HEK293 (cell line): Measurements from ENCODE around the gene FSCN2.

Experiments
- CTCF ChIA-PET: fragments of 350-600 bp; formaldehyde crosslinking; extraction: SDS; loops from one replicate; lab custom pipeline; 2021; ENCODE audit warnings: antibody characterized with exemption; lab: Yijun Ruan, JAX
- POLR2A ChIA-PET: fragments of 300-600 bp; formaldehyde crosslinking; extraction: SDS; loops from one replicate; lab custom pipeline; 2020; ENCODE audit warnings: antibody characterized with exemption, inconsistent platforms; lab: Yijun Ruan, JAX
- H3K27ac ChIP-seq: fragments of 200-500 bp; sonication (Bioruptor generic); 2 replicates; pipeline ENCODE4 v1.5.1; 2014; ENCODE audit warnings: low read depth, low read length, control low read depth, inconsistent platforms; ENCODE audit errors: extremely low read depth
- H3K36me3 ChIP-seq, 2 experiments: fragments of 200-500 bp in 1 of 2; sonication (Bioruptor generic) in 1 of 2; 1 replicate in 1 of 2; 2 replicates in 1 of 2; pipeline ENCODE4 v1.5.1; 2014 to 2017; ENCODE audit warnings: inconsistent platforms in 2 of 2, low read length in 2 of 2; ENCODE audit not compliant: control insufficient read depth in 2 of 2, insufficient read depth in 1 of 2
- H3K4me1 ChIP-seq: fragments of 200-500 bp; sonication (Bioruptor generic); 2 replicates; pipeline ENCODE4 v1.5.1; 2014; ENCODE audit warnings: mild to moderate bottlenecking, low read length, inconsistent platforms; ENCODE audit not compliant: control insufficient read depth, insufficient read depth
- H3K4me3 ChIP-seq: 2 replicates; pipeline ENCODE4 v1.5.1; 2011; ENCODE audit warnings: low read depth, mild to moderate bottlenecking, control low read depth, low read length, moderate library complexity
- H3K9me3 ChIP-seq: fragments of 200-500 bp; sonication (Bioruptor generic); 2 replicates; pipeline ENCODE4 v1.5.1; 2014; ENCODE audit warnings: low read depth, low read length, inconsistent platforms; ENCODE audit not compliant: control insufficient read depth, insufficient read depth
- CTCF ChIP-seq: fragments of 450-650 bp; formaldehyde crosslinking; IDR thresholded peaks from 2 replicates; pipeline ENCODE4 v1.5.1; 2016; ENCODE audit warnings: missing biosample characterization, missing genetic modification characterization
- YY2 ChIP-seq: fragments of 450-650 bp; formaldehyde crosslinking; IDR thresholded peaks from 2 replicates; pipeline ENCODE4 v1.5.1; 2016; ENCODE audit warnings: missing biosample characterization, missing genetic modification characterization
- ZBTB26 ChIP-seq: fragments of 450-650 bp; formaldehyde crosslinking; optimal IDR thresholded peaks from 2 replicates; pipeline ENCODE3; 2016; ENCODE audit warnings: missing biosample characterization, mild to moderate bottlenecking, missing genetic modification characterization
- ZEB2 ChIP-seq: fragments of 450-650 bp; formaldehyde crosslinking; IDR thresholded peaks from 2 replicates; pipeline ENCODE4 v1.5.1; 2016; ENCODE audit warnings: missing biosample characterization, missing genetic modification characterization
- ZNF221 ChIP-seq: fragments of 450-650 bp; formaldehyde crosslinking; IDR thresholded peaks from 2 replicates; pipeline ENCODE4 v1.5.1; 2017; ENCODE audit warnings: missing biosample characterization, missing genetic modification characterization, borderline replicate concordance
- ZNF324 ChIP-seq: fragments of 450-650 bp; formaldehyde crosslinking; IDR thresholded peaks from 2 replicates; pipeline ENCODE4 v1.5.1; 2016; ENCODE audit warnings: missing biosample characterization, missing genetic modification characterization
- ZNF394 ChIP-seq: fragments of 450-650 bp; formaldehyde crosslinking; IDR thresholded peaks from 2 replicates; pipeline ENCODE4 v1.5.1; 2016; ENCODE audit warnings: missing biosample characterization, missing genetic modification characterization, mild to moderate bottlenecking, moderate library complexity, borderline replicate concordance
- ZNF585B ChIP-seq: fragments of 450-650 bp; formaldehyde crosslinking; IDR thresholded peaks from 2 replicates; pipeline ENCODE4 v1.5.1; 2016; ENCODE audit warnings: missing biosample characterization, missing genetic modification characterization
- ZNF624 ChIP-seq: fragments of 450-650 bp; formaldehyde crosslinking; IDR thresholded peaks from 2 replicates; pipeline ENCODE4 v1.5.1; 2017; ENCODE audit warnings: missing biosample characterization, missing genetic modification characterization
- ZNF791 ChIP-seq: fragments of 450-650 bp; formaldehyde crosslinking; IDR thresholded peaks from 2 replicates; pipeline ENCODE4 v1.5.1; 2016; ENCODE audit warnings: missing biosample characterization, missing genetic modification characterization
- ZSCAN30 ChIP-seq: fragments of 450-650 bp; IDR thresholded peaks from 2 replicates; pipeline ENCODE4 v1.5.1; 2018; ENCODE audit warnings: missing biosample characterization, mild to moderate bottlenecking, missing genetic modification characterization, moderate library complexity
- TF ChIP-seq, protein P1 (sequence below): fragments of 450-650 bp; formaldehyde crosslinking; IDR thresholded peaks from 2 replicates; pipeline ENCODE4 v1.5.1; 2016; ENCODE audit warnings: missing biosample characterization, missing genetic modification characterization
- TF ChIP-seq, protein P2 (sequence below): fragments of 450-650 bp; formaldehyde crosslinking; IDR thresholded peaks from 2 replicates; pipeline ENCODE4 v1.5.1; 2017; ENCODE audit warnings: missing biosample characterization, missing genetic modification characterization
- TF ChIP-seq, protein P3 (sequence below): fragments of 450-650 bp; formaldehyde crosslinking; IDR thresholded peaks from 2 replicates; pipeline ENCODE4 v1.5.1; 2017; ENCODE audit warnings: missing biosample characterization, missing genetic modification characterization
- TF ChIP-seq, protein P4 (sequence below): sonication (generic); formaldehyde crosslinking; IDR thresholded peaks from 2 replicates; pipeline ENCODE4 v1.8.1; 2022; ENCODE audit warnings: mild to moderate bottlenecking, moderate library complexity, missing genetic modification reagents
- TF ChIP-seq, protein P5 (sequence below): fragments of 450-650 bp; formaldehyde crosslinking; IDR thresholded peaks from 2 replicates; pipeline ENCODE4; 2016; ENCODE audit warnings: missing biosample characterization, missing genetic modification characterization
- TF ChIP-seq, protein P6 (sequence below): fragments of 450-650 bp; formaldehyde crosslinking; IDR thresholded peaks from 2 replicates; pipeline ENCODE4 v1.5.0; 2017; ENCODE audit warnings: missing biosample characterization, missing genetic modification characterization, borderline replicate concordance

Gene FSCN2, protein sequence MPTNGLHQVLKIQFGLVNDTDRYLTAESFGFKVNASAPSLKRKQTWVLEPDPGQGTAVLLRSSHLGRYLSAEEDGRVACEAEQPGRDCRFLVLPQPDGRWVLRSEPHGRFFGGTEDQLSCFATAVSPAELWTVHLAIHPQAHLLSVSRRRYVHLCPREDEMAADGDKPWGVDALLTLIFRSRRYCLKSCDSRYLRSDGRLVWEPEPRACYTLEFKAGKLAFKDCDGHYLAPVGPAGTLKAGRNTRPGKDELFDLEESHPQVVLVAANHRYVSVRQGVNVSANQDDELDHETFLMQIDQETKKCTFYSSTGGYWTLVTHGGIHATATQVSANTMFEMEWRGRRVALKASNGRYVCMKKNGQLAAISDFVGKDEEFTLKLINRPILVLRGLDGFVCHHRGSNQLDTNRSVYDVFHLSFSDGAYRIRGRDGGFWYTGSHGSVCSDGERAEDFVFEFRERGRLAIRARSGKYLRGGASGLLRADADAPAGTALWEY

GRCh38 chr17:81527591-81528383 is at the start of gene FSCN2:
Gene FSCN2 (plus strand): TSS chr17:81528377. CDS start chr17:81528532, 155 bp downstream.
- CTCF ChIA-PET, result no interaction called here
- Histone ChIP-seq H3K4me3 (no peak within 1 kb of the TSS), H3K27ac (no peak within 1 kb of the TSS), H3K4me1 (no peaks in the 10 kb centered on the region), H3K36me3 (no peaks in the 10 kb centered on the region), H3K9me3 (no peaks in the 10 kb centered on the region)
- POLR2A ChIA-PET, result interaction anchor here (1.2 kb wide), 1 partner anchor 73 kb away, joined by 3 read pairs; no protein-coding TSS in a partner anchor
- TF ChIP-seq ZNF221 (tag by site-specific recombination), result no peak
- TF ChIP-seq, protein P1, sequence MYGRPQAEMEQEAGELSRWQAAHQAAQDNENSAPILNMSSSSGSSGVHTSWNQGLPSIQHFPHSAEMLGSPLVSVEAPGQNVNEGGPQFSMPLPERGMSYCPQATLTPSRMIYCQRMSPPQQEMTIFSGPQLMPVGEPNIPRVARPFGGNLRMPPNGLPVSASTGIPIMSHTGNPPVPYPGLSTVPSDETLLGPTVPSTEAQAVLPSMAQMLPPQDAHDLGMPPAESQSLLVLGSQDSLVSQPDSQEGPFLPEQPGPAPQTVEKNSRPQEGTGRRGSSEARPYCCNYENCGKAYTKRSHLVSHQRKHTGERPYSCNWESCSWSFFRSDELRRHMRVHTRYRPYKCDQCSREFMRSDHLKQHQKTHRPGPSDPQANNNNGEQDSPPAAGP (tag by site-specific recombination), result no peak
- no peak for TF ChIP-seq ZNF585B (tag by site-specific recombination)
- TF ChIP-seq ZSCAN30, result no peak
- TF ChIP-seq ZNF394 (tag by site-specific recombination), result no peak
- TF ChIP-seq ZEB2 (tag by site-specific recombination), result no peak
- TF ChIP-seq CTCF (tag by site-specific recombination), result no peak
- TF ChIP-seq, protein P2, sequence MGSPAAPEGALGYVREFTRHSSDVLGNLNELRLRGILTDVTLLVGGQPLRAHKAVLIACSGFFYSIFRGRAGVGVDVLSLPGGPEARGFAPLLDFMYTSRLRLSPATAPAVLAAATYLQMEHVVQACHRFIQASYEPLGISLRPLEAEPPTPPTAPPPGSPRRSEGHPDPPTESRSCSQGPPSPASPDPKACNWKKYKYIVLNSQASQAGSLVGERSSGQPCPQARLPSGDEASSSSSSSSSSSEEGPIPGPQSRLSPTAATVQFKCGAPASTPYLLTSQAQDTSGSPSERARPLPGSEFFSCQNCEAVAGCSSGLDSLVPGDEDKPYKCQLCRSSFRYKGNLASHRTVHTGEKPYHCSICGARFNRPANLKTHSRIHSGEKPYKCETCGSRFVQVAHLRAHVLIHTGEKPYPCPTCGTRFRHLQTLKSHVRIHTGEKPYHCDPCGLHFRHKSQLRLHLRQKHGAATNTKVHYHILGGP, result no peak
- TF ChIP-seq ZBTB26 (tag by site-specific recombination), result no peak
- no peak for TF ChIP-seq YY2 (tag by site-specific recombination)
- TF ChIP-seq, protein P3, sequence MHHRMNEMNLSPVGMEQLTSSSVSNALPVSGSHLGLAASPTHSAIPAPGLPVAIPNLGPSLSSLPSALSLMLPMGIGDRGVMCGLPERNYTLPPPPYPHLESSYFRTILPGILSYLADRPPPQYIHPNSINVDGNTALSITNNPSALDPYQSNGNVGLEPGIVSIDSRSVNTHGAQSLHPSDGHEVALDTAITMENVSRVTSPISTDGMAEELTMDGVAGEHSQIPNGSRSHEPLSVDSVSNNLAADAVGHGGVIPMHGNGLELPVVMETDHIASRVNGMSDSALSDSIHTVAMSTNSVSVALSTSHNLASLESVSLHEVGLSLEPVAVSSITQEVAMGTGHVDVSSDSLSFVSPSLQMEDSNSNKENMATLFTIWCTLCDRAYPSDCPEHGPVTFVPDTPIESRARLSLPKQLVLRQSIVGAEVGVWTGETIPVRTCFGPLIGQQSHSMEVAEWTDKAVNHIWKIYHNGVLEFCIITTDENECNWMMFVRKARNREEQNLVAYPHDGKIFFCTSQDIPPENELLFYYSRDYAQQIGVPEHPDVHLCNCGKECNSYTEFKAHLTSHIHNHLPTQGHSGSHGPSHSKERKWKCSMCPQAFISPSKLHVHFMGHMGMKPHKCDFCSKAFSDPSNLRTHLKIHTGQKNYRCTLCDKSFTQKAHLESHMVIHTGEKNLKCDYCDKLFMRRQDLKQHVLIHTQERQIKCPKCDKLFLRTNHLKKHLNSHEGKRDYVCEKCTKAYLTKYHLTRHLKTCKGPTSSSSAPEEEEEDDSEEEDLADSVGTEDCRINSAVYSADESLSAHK, result no peak
- TF ChIP-seq, protein P4, sequence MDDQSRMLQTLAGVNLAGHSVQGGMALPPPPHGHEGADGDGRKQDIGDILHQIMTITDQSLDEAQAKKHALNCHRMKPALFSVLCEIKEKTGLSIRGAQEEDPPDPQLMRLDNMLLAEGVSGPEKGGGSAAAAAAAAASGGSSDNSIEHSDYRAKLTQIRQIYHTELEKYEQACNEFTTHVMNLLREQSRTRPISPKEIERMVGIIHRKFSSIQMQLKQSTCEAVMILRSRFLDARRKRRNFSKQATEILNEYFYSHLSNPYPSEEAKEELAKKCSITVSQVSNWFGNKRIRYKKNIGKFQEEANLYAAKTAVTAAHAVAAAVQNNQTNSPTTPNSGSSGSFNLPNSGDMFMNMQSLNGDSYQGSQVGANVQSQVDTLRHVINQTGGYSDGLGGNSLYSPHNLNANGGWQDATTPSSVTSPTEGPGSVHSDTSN (CRISPR knock-in tag), result no peak
- TF ChIP-seq, protein P5, sequence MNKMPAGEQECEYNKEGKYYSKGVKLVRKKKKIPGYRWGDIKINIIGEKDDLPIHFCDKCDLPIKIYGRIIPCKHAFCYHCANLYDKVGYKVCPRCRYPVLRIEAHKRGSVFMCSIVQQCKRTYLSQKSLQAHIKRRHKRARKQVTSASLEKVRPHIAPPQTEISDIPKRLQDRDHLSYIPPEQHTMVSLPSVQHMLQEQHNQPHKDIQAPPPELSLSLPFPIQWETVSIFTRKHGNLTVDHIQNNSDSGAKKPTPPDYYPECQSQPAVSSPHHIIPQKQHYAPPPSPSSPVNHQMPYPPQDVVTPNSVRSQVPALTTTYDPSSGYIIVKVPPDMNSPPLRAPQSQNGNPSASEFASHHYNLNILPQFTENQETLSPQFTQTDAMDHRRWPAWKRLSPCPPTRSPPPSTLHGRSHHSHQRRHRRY (tag by site-specific recombination), result no peak
- no peak for TF ChIP-seq ZNF324 (tag by site-specific recombination)
- TF ChIP-seq ZNF624 (tag by site-specific recombination), result no peak
- TF ChIP-seq, protein P6, sequence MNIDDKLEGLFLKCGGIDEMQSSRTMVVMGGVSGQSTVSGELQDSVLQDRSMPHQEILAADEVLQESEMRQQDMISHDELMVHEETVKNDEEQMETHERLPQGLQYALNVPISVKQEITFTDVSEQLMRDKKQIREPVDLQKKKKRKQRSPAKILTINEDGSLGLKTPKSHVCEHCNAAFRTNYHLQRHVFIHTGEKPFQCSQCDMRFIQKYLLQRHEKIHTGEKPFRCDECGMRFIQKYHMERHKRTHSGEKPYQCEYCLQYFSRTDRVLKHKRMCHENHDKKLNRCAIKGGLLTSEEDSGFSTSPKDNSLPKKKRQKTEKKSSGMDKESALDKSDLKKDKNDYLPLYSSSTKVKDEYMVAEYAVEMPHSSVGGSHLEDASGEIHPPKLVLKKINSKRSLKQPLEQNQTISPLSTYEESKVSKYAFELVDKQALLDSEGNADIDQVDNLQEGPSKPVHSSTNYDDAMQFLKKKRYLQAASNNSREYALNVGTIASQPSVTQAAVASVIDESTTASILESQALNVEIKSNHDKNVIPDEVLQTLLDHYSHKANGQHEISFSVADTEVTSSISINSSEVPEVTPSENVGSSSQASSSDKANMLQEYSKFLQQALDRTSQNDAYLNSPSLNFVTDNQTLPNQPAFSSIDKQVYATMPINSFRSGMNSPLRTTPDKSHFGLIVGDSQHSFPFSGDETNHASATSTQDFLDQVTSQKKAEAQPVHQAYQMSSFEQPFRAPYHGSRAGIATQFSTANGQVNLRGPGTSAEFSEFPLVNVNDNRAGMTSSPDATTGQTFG, result no peak
- no peak for TF ChIP-seq ZNF791 (tag by site-specific recombination)
